ENCODE measurements around the gene MYO18A.

MYO18A gene

GRCh38 chr17:29124135-29124924, 55.9 kb downstream of the MYO18A start:
- DNase-seq = peak; percentile 25 to 32

- DNase-seq = no peak
Measured at GRCh38 chr17:29123111-29123510, 57.1 kb downstream of the MYO18A start.

GRCh38 chr17:29121442-29121841, 58.8 kb downstream of the MYO18A start:
- DNase-seq = no peak

- no peak for DNase-seq
Measured at GRCh38 chr17:29120433-29120832, 59.8 kb downstream of the MYO18A start.

- no peak for DNase-seq
Measured at GRCh38 chr17:29119265-29119664, 60.9 kb downstream of the MYO18A start.

- peak; percentile 20 to 35 for DNase-seq
Measured at GRCh38 chr17:29116804-29117753, 63.1 kb downstream of the MYO18A start.

GRCh38 chr17:29115961-29116803, 64.0 kb downstream of the MYO18A start:
- peak; percentile 13 to 43 for DNase-seq

GRCh38 chr17:29115435-29115834, 64.8 kb downstream of the MYO18A start:
- DNase-seq = no peak

- DNase-seq = no peak
Measured at GRCh38 chr17:29114141-29114540, 66.1 kb downstream of the MYO18A start.

- no peak for DNase-seq
Measured at GRCh38 chr17:29113334-29113733, 66.9 kb downstream of the MYO18A start.

GRCh38 chr17:29112771-29113295, 67.4 kb downstream of the MYO18A start:
- no peak for DNase-seq

- peak; percentile 5 to 45 for DNase-seq
Measured at GRCh38 chr17:29111816-29112499, 68.2 kb downstream of the MYO18A start.

GRCh38 chr17:29110372-29110757, 69.8 kb downstream of the MYO18A start:
- no peak for DNase-seq

GRCh38 chr17:29109477-29110371, 70.5 kb downstream of the MYO18A start:
- no peak for DNase-seq

GRCh38 chr17:29108823-29109476, 71.2 kb downstream of the MYO18A start:
- no peak for DNase-seq

GRCh38 chr17:29107933-29108822, 72.0 kb downstream of the MYO18A start:
- DNase-seq = no peak

- DNase-seq = no peak
Measured at GRCh38 chr17:29107084-29107483, 73.1 kb downstream of the MYO18A start.

- DNase-seq = no peak
Measured at GRCh38 chr17:29103341-29103740, 76.9 kb downstream of the MYO18A start.

- no peak for DNase-seq
Measured at GRCh38 chr17:29102741-29103181, 77.4 kb downstream of the MYO18A start.

All from NCI-H1930 (cell line).